ENCODE data around the gene EIF4G2.

- TF ChIP-seq, protein P1, sequence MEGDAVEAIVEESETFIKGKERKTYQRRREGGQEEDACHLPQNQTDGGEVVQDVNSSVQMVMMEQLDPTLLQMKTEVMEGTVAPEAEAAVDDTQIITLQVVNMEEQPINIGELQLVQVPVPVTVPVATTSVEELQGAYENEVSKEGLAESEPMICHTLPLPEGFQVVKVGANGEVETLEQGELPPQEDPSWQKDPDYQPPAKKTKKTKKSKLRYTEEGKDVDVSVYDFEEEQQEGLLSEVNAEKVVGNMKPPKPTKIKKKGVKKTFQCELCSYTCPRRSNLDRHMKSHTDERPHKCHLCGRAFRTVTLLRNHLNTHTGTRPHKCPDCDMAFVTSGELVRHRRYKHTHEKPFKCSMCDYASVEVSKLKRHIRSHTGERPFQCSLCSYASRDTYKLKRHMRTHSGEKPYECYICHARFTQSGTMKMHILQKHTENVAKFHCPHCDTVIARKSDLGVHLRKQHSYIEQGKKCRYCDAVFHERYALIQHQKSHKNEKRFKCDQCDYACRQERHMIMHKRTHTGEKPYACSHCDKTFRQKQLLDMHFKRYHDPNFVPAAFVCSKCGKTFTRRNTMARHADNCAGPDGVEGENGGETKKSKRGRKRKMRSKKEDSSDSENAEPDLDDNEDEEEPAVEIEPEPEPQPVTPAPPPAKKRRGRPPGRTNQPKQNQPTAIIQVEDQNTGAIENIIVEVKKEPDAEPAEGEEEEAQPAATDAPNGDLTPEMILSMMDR (IDR thresholded peaks at IDR 0.05): no peak
- no peak for TF ChIP-seq POLR2A (IDR thresholded peaks at IDR 0.05)
These were observed 9.9 kb upstream of the EIF4G2 start for GRCh38 chr11:10818594-10818993.

All from heart left ventricle (tissue), 13 donors.